GM23338 (cell line): ENCODE measurements around the gene TIMM10. TPM values are rescaled to one million over a fixed set of nuclear protein-coding genes. Genes with fewer than 3 reads are reported as not detected.
A peak's percentile ranks its signal among the peaks of the same experiment; 100 is the strongest.

Source experiments
- ATAC-seq: fragments of 200-7000 bp; cut with Tn5 transposase; 3 replicates; pipeline ENCODE4 v1.9.1; 2020
- DNase-seq: peaks from one replicate; pipeline ENCODE4 v3.0.0-alpha.2; 2015; ENCODE audit warnings: low spot score
- H2AFZ ChIP-seq: fragments of 200-600 bp; sonication (generic); 2 replicates; pipeline ENCODE4 v1.8.0; 2016; ENCODE audit warnings: antibody characterized with exemption, mild to moderate bottlenecking, moderate library complexity
- H3F3A ChIP-seq: fragments of 200-600 bp; sonication (generic); replicated peaks from 2 replicates; pipeline ENCODE4 v1.8.0; 2017; ENCODE audit warnings: antibody characterized with exemption, mixed run types, low read depth
- H3K27ac ChIP-seq: fragments of 200-600 bp; sonication (generic); 2 replicates; pipeline ENCODE4 v1.6.1; 2016; ENCODE audit warnings: low read depth
- H3K27me3 ChIP-seq: fragments of 200-600 bp; sonication (generic); 2 replicates; pipeline ENCODE4 v1.8.0; 2016; ENCODE audit warnings: mild to moderate bottlenecking, mixed run types, moderate library complexity; ENCODE audit not compliant: insufficient read depth
- H3K36me3 ChIP-seq: fragments of 200-600 bp; sonication (generic); 2 replicates; pipeline ENCODE4 v1.8.0; 2016; ENCODE audit warnings: mild to moderate bottlenecking; ENCODE audit not compliant: insufficient read depth
- H3K4me1 ChIP-seq: fragments of 200-600 bp; sonication (generic); 2 replicates; pipeline ENCODE4 v1.8.0; 2016; ENCODE audit warnings: mild to moderate bottlenecking, moderate library complexity; ENCODE audit not compliant: insufficient read depth
- H3K4me2 ChIP-seq: fragments of 200-600 bp; sonication (generic); 2 replicates; pipeline ENCODE4 v1.7.1; 2017; ENCODE audit warnings: mixed run types
- H3K4me3 ChIP-seq: fragments of 200-600 bp; sonication (generic); 2 replicates; pipeline ENCODE4 v1.6.1; 2016; ENCODE audit warnings: mixed run types
- H3K79me2 ChIP-seq: fragments of 200-600 bp; sonication (generic); replicated peaks from 2 replicates; pipeline ENCODE4 v1.8.0; 2017; ENCODE audit warnings: mild to moderate bottlenecking; ENCODE audit not compliant: insufficient read depth
- H3K9me2 ChIP-seq: fragments of 200-600 bp; sonication (generic); 2 replicates; pipeline ENCODE4 v1.8.0; 2017; ENCODE audit not compliant: insufficient read depth
- H4K20me1 ChIP-seq: fragments of 200-600 bp; sonication (generic); replicated peaks from 2 replicates; pipeline ENCODE4 v1.8.0; 2017; ENCODE audit warnings: mild to moderate bottlenecking; ENCODE audit not compliant: insufficient read depth
- H3K27ac Mint-ChIP-seq: 2 replicates; pipeline ENCODE4 v1.8.0; 2020; ENCODE audit warnings: inconsistent platforms, mild to moderate bottlenecking, moderate library complexity, mixed read lengths
- H3K27me3 Mint-ChIP-seq: 3 replicates; pipeline ENCODE4 v1.8.0; 2022; ENCODE audit warnings: low read depth, mild to moderate bottlenecking, moderate library complexity, mixed read lengths, inconsistent platforms; ENCODE audit not compliant: insufficient read depth, poor library complexity
- H3K36me3 Mint-ChIP-seq: 3 replicates; pipeline ENCODE4 v1.8.0; 2021; ENCODE audit warnings: low read depth, mild to moderate bottlenecking, inconsistent platforms, moderate library complexity, mixed read lengths
- H3K4me1 Mint-ChIP-seq: 3 replicates; pipeline ENCODE4 v1.8.0; 2020; ENCODE audit warnings: mild to moderate bottlenecking, inconsistent platforms, mixed read lengths
- H3K4me3 Mint-ChIP-seq: 3 replicates; pipeline ENCODE4 v1.8.0; 2021; ENCODE audit warnings: moderate library complexity, mild to moderate bottlenecking, inconsistent platforms, mixed read lengths
- H3K9me3 Mint-ChIP-seq: 3 replicates; pipeline ENCODE4 v1.8.0; 2020; ENCODE audit warnings: moderate library complexity, mild to moderate bottlenecking, inconsistent platforms, mixed read lengths
- CTCF ChIP-seq, 2 experiments: fragments of 200-600 bp in 1 of 2; sonication (generic) in 1 of 2; conservative IDR thresholded peaks; 2 replicates each; pipeline versions ENCODE4 v1.5.1 to v1.6.1; 2016 to 2017; ENCODE audit warnings: antibody characterized with exemption in 2 of 2, low read depth in 2 of 2, mild to moderate bottlenecking in 2 of 2, moderate library complexity in 1 of 2
- JUNB ChIP-seq: IDR thresholded peaks from one replicate; pipeline ENCODE4 v1.6.1; 2016; ENCODE audit warnings: antibody characterized with exemption; ENCODE audit not compliant: unreplicated experiment
- NANOG ChIP-seq: IDR thresholded peaks from 2 replicates; pipeline ENCODE4 v1.6.1; 2016; ENCODE audit warnings: antibody characterized with exemption, borderline replicate concordance
- REST ChIP-seq: IDR thresholded peaks from one replicate; pipeline ENCODE4 v1.6.1; 2018; ENCODE audit warnings: antibody characterized with exemption; ENCODE audit not compliant: unreplicated experiment
- STAT1 ChIP-seq: IDR thresholded peaks from one replicate; pipeline ENCODE4 v1.6.1; 2016; ENCODE audit warnings: antibody characterized with exemption; ENCODE audit not compliant: unreplicated experiment
- ZNF462 ChIP-seq: fragments of 250-450 bp; sonication (Bioruptor Pico); IDR thresholded peaks from 2 replicates; pipeline ENCODE4 v1.5.0; 2020; ENCODE audit warnings: mild to moderate bottlenecking, moderate library complexity
- polyA plus RNA-seq: library from polyadenylated mRNA; unstranded; fragments of >200 nt; fragmentation: Nextera tagmentation; extraction: Ambion mirVana; gene quantifications from 2 replicates; pipeline ENCODE4 v1.2.1, GENCODE V29; 2016
- total RNA-seq: library from RNA; depleted of rRNA; stranded (reverse); fragments of >200 nt; shearing (Covaris generic); gene quantifications from 2 replicates; pipeline ENCODE4 v1.2.3, GENCODE V29; 2014
- TF ChIP-seq, protein P1 (sequence below): IDR thresholded peaks from 2 replicates; pipeline ENCODE4 v1.6.1; 2016; ENCODE audit warnings: antibody characterized with exemption

TIMM10 gene
- total and polyA plus RNA-seq, 2 experiments from 2014 or later = 59.1 to 194 TPM

GRCh38 chr11:57480409-57481137, 50.0 kb downstream of the TIMM10 start:
- H3K27me3 ChIP-seq = peaks cover 49% of the 10 kb centered on the region
- H3K36me3 Mint-ChIP-seq = peaks cover 12% of the 10 kb centered on the region; the same call in 2 of the 3 replicates
- H3K9me2 ChIP-seq = no peaks in the 10 kb centered on the region
- no peak overlapping the region for H2AFZ ChIP-seq
- H3K4me3 Mint-ChIP-seq = peak overlapping the region; percentile 55; the same call in 2 of the 3 replicates
- H3K4me2 ChIP-seq = peak overlapping the region; percentile 53; the same call in 1 of the 2 replicates
- 0 out of 2 replicates have a peak, but pooled peaks cover 5% of the 10 kb centered on the region for H4K20me1 ChIP-seq
- no peaks in the 10 kb centered on the region for H3K79me2 ChIP-seq
- no peaks in the 10 kb centered on the region; the same call in 2 of the 3 replicates for H3K9me3 Mint-ChIP-seq
- peaks cover 61% of the 10 kb centered on the region for H3K4me1 Mint-ChIP-seq
- DNase-seq = peak; percentile 93
- peaks cover 20% of the 10 kb centered on the region for H3F3A ChIP-seq
- ATAC-seq = peak; percentile 38
- no peak overlapping the region for H3K4me3 ChIP-seq
- H3K4me1 ChIP-seq = peaks cover 56% of the 10 kb centered on the region
- H3K27ac Mint-ChIP-seq = peak overlapping the region; percentile 1; the same call in 1 of the 2 replicates
- H3K27me3 Mint-ChIP-seq = peaks cover 54% of the 10 kb centered on the region
- no peaks in the 10 kb centered on the region for H3K36me3 ChIP-seq
- no peak overlapping the region for H3K27ac ChIP-seq
- TF ChIP-seq, protein P1, sequence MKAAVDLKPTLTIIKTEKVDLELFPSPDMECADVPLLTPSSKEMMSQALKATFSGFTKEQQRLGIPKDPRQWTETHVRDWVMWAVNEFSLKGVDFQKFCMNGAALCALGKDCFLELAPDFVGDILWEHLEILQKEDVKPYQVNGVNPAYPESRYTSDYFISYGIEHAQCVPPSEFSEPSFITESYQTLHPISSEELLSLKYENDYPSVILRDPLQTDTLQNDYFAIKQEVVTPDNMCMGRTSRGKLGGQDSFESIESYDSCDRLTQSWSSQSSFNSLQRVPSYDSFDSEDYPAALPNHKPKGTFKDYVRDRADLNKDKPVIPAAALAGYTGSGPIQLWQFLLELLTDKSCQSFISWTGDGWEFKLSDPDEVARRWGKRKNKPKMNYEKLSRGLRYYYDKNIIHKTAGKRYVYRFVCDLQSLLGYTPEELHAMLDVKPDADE = no peak
- TF ChIP-seq CTCF (conservative IDR thresholded peaks at IDR 0.05; ENCODE audit: low read depth in 2 of 2) = peak; percentile 89 to 95
- no peak for TF ChIP-seq JUNB
- TF ChIP-seq STAT1 = no peak

GRCh38 chr11:57479911-57480310, 50.6 kb downstream of the TIMM10 start:
- H3K27me3 Mint-ChIP-seq = peaks cover 58% of the 10 kb centered on the region
- H3K36me3 ChIP-seq = no peaks in the 10 kb centered on the region
- DNase-seq = peak; percentile 57
- no peak overlapping the region for H2AFZ ChIP-seq
- no peak for ATAC-seq
- peaks cover 66% of the 10 kb centered on the region for H3K4me1 Mint-ChIP-seq
- H3K4me2 ChIP-seq = peak overlapping the region; percentile 53; the same call in 1 of the 2 replicates
- H3K79me2 ChIP-seq = no peaks in the 10 kb centered on the region
- H3K4me3 Mint-ChIP-seq = peak overlapping the region; percentile 20; the same call in 1 of the 3 replicates
- H3K9me3 Mint-ChIP-seq = no peaks in the 10 kb centered on the region; the same call in 2 of the 3 replicates
- no peaks in the 10 kb centered on the region for H3K9me2 ChIP-seq
- H3K4me3 ChIP-seq = no peak overlapping the region
- peak overlapping the region; percentile 1; the same call in 1 of the 2 replicates for H3K27ac Mint-ChIP-seq
- H3K27ac ChIP-seq = no peak overlapping the region
- 0 out of 2 replicates have a peak, but pooled peaks cover 5% of the 10 kb centered on the region for H4K20me1 ChIP-seq
- H3F3A ChIP-seq = peaks cover 20% of the 10 kb centered on the region
- peaks cover 56% of the 10 kb centered on the region for H3K27me3 ChIP-seq
- H3K36me3 Mint-ChIP-seq = peaks cover 7% of the 10 kb centered on the region; the same call in 2 of the 3 replicates
- peaks cover 63% of the 10 kb centered on the region for H3K4me1 ChIP-seq
- TF ChIP-seq ZNF462 (CRISPR knock-in tag) (no peak), REST (no peak), NANOG (no peak)
